Vagina (tissue), 2 donors: ENCODE measurements around the gene C1QTNF12. TPM values are rescaled to one million over a fixed set of nuclear protein-coding genes. Genes with fewer than 3 reads are reported as not detected.

ENCODE experiments used
- DNase-seq, 2 donors: peaks; one replicate each; pipeline ENCODE4 v3.0.0-alpha.2; 2017; ENCODE audit errors: extremely low spot score in 2 of 2
- H3K27ac ChIP-seq: fragments of 200-600 bp; sonication (generic); one replicate; pipeline ENCODE4 v1.5.1; 2019
- H3K27me3 ChIP-seq: fragments of 200-600 bp; sonication (generic); one replicate; pipeline ENCODE4 v1.5.1; 2019
- H3K36me3 ChIP-seq, 2 donors: fragments of 200-600 bp; sonication (generic); one replicate each; pipeline ENCODE4 v1.5.1; 2017 to 2019
- H3K4me1 ChIP-seq: fragments of 200-600 bp; sonication (generic); one replicate; pipeline ENCODE4 v1.5.1; 2019
- H3K4me3 ChIP-seq, 2 donors: fragments of 200-600 bp; sonication (generic); 1 replicate in 1 of 2; 2 replicates in 1 of 2; pipeline ENCODE4 v1.5.1; 2016 to 2019
- H3K9me3 ChIP-seq: fragments of 200-600 bp; sonication (generic); one replicate; pipeline ENCODE4 v1.5.1; 2019
- CTCF ChIP-seq, 3 experiments: fragments of 450-650 bp in 2 of 3; fragments of 200-600 bp in 1 of 3; sonication (generic) in 1 of 3; IDR thresholded peaks; one replicate each; pipeline ENCODE4 v1.5.1; 2017 to 2019; ENCODE audit warnings: antibody characterized with exemption in 3 of 3, mild to moderate bottlenecking in 2 of 3, moderate library complexity in 2 of 3
- POLR2A ChIP-seq, 2 donors: fragments of 450-650 bp; IDR thresholded peaks; one replicate each; pipeline ENCODE4 v1.6.1; 2017; ENCODE audit warnings: antibody characterized with exemption in 2 of 2, mild to moderate bottlenecking in 2 of 2, moderate library complexity in 2 of 2
- POLR2AphosphoS5 ChIP-seq, 2 donors: sonication (generic); formaldehyde crosslinking; IDR thresholded peaks; one replicate each; pipeline ENCODE4 v1.9.0; 2017; ENCODE audit warnings: antibody characterized with exemption in 2 of 2, mild to moderate bottlenecking in 2 of 2, low read depth in 1 of 2; ENCODE audit not compliant: insufficient read depth in 1 of 2
- intact Hi-C: fragments of 100-400 bp; cut with DNase I; formaldehyde crosslinking; loops from one replicate; pipeline ENCODE4 v1.15.1; 2023
- total RNA-seq: library from RNA; depleted of rRNA; stranded (reverse); fragments of >200 nt; gene quantifications from one replicate; pipeline ENCODE4 v1.2.3, GENCODE V29; 2016

Gene C1QTNF12
- total RNA-seq: not detected

GRCh38 chr1:1246577-1247340 is at the start of gene C1QTNF12:
Gene C1QTNF12 (minus strand): TSS chr1:1246722. CDS start chr1:1246690, 32 bp downstream.
- no peak within 1 kb of the TSS for H3K27ac ChIP-seq
- H3K9me3 ChIP-seq: no peaks in the 10 kb centered on the region
- DNase-seq: no peak
- peak within 1 kb of the TSS in 1 of 2 donors; percentile 18 for H3K4me3 ChIP-seq
- H3K36me3 ChIP-seq: no peaks in the 10 kb centered on the region
- no peak for TF ChIP-seq POLR2AphosphoS5 (IDR thresholded peaks at IDR 0.05; ENCODE audit: insufficient read depth in 1 of 2, low read depth in 1 of 2)
- no peak for TF ChIP-seq CTCF (IDR thresholded peaks at IDR 0.05)
- no peak for TF ChIP-seq POLR2A (IDR thresholded peaks at IDR 0.05)
- H3K4me1 ChIP-seq: peaks cover 10% of the 10 kb centered on the region
- intact Hi-C loops: no loop called here
- no peaks in the 10 kb centered on the region for H3K27me3 ChIP-seq

- Histone ChIP-seq H3K27me3 (no peaks in the 10 kb centered on the region), H3K9me3 (no peaks in the 10 kb centered on the region), H3K4me3 (no peak overlapping the region), H3K27ac (no peak overlapping the region), H3K4me1 (peaks cover 14% of the 10 kb centered on the region), H3K36me3 (peaks cover 0 to 9% of the 10 kb centered on the region in 2 donors)
- TF ChIP-seq POLR2A (IDR thresholded peaks at IDR 0.05) (no peak), POLR2AphosphoS5 (IDR thresholded peaks at IDR 0.05; ENCODE audit: insufficient read depth in 1 of 2, low read depth in 1 of 2) (no peak), CTCF (IDR thresholded peaks at IDR 0.05) (no peak)
- intact Hi-C loops: no loop called here
- DNase-seq: no peak
Measured at GRCh38 chr1:1295154-1295923, 48.8 kb upstream of the C1QTNF12 start.

GRCh38 chr1:1294250-1294890 is 47.8 kb upstream of the C1QTNF12 start:
- no peak for TF ChIP-seq POLR2AphosphoS5 (IDR thresholded peaks at IDR 0.05; ENCODE audit: insufficient read depth in 1 of 2, low read depth in 1 of 2)
- TF ChIP-seq POLR2A (IDR thresholded peaks at IDR 0.05): no peak
- TF ChIP-seq CTCF (IDR thresholded peaks at IDR 0.05): no peak
- Histone ChIP-seq H3K4me3 (no peak overlapping the region), H3K9me3 (no peaks in the 10 kb centered on the region), H3K27me3 (no peaks in the 10 kb centered on the region), H3K36me3 (peaks cover 0 to 9% of the 10 kb centered on the region in 2 donors), H3K4me1 (peaks cover 15% of the 10 kb centered on the region), H3K27ac (no peak overlapping the region)
- DNase-seq: no peak
- intact Hi-C loops: loop anchor here (5.0 kb wide), 1 partner anchor 172 kb away; no protein-coding TSS in a partner anchor

- Histone ChIP-seq H3K4me1 (peaks cover 15% of the 10 kb centered on the region), H3K27ac (no peak overlapping the region), H3K27me3 (no peaks in the 10 kb centered on the region), H3K4me3 (no peak overlapping the region), H3K36me3 (peaks cover 0 to 9% of the 10 kb centered on the region in 2 donors), H3K9me3 (no peaks in the 10 kb centered on the region)
- intact Hi-C loops: loop anchor here (5.0 kb wide), 1 partner anchor 171 kb away; no protein-coding TSS in a partner anchor
- no peak for TF ChIP-seq POLR2AphosphoS5 (IDR thresholded peaks at IDR 0.05; ENCODE audit: insufficient read depth in 1 of 2, low read depth in 1 of 2)
- TF ChIP-seq CTCF (IDR thresholded peaks at IDR 0.05): no peak
- no peak for TF ChIP-seq POLR2A (IDR thresholded peaks at IDR 0.05)
- no peak for DNase-seq
Measured at GRCh38 chr1:1293263-1294249, 47.0 kb upstream of the C1QTNF12 start.
